ENCODE measurements around the gene FNBP1L.

FNBP1L gene

DNA sequence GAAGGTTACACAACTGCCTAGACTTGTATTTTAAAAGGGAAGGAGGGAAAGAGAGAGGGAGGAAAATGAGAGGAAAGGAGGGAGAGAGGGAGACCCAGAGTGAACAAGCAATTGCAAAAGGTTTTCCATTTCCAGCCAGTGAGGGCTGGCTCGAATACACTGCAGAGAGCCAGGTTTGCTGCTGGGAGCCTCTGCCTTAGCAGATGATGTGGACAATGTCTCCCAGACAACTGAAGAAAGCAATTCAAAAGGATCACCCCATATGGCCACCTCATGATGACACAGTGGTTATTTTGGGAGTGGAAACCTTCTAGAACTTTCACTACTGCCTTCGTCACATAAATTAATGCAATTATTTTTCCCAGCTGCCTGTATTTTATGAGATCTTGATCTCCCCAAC, 147.3 kb downstream of the FNBP1L start:
- Histone ChIP-seq H3K4me1 (ENCODE audit: control insufficient read depth, insufficient read depth, low read length) (peaks cover 13% of the 10 kb centered on the region), H3K27me3 (ENCODE audit: control insufficient read depth, insufficient read depth, low read length) (no peaks in the 10 kb centered on the region), H3K36me3 (ENCODE audit: control insufficient read depth, insufficient read depth, low read length) (no peaks in the 10 kb centered on the region), H3K4me3 (ENCODE audit: low read length) (no peak overlapping the region), H3K27ac (ENCODE audit: low read depth, low read length) (no peak overlapping the region), H3K9ac (ENCODE audit: low read length) (no peak overlapping the region)

DNA sequence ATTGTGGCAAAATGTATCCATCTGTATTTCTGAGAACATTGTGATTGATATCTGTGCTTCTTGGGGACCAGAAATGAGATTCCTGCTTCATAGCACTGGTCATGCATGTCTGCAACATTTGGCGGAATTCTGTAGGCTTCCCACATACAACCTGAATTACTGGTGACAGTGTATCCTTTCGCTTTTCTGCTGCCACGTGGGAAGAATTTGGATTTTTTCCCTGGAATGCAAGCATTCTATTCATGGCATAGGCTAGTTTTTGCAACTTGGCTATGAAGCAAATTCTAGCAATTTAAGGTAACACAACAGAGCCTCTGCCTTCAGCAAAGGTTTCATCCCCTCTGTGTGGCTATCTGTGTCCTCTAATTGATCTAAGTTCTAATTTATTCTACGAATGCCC, 147.8 kb downstream of the FNBP1L start:
- H3K4me3 ChIP-seq (ENCODE audit: low read length) = no peak overlapping the region
- no peak overlapping the region for H3K27ac ChIP-seq (ENCODE audit: low read depth, low read length)
- peaks cover 13% of the 10 kb centered on the region for H3K4me1 ChIP-seq (ENCODE audit: control insufficient read depth, insufficient read depth, low read length)
- no peaks in the 10 kb centered on the region for H3K27me3 ChIP-seq (ENCODE audit: control insufficient read depth, insufficient read depth, low read length)
- no peak overlapping the region for H3K9ac ChIP-seq (ENCODE audit: low read length)
- H3K36me3 ChIP-seq (ENCODE audit: control insufficient read depth, insufficient read depth, low read length) = peaks cover 1% of the 10 kb centered on the region

DNA sequence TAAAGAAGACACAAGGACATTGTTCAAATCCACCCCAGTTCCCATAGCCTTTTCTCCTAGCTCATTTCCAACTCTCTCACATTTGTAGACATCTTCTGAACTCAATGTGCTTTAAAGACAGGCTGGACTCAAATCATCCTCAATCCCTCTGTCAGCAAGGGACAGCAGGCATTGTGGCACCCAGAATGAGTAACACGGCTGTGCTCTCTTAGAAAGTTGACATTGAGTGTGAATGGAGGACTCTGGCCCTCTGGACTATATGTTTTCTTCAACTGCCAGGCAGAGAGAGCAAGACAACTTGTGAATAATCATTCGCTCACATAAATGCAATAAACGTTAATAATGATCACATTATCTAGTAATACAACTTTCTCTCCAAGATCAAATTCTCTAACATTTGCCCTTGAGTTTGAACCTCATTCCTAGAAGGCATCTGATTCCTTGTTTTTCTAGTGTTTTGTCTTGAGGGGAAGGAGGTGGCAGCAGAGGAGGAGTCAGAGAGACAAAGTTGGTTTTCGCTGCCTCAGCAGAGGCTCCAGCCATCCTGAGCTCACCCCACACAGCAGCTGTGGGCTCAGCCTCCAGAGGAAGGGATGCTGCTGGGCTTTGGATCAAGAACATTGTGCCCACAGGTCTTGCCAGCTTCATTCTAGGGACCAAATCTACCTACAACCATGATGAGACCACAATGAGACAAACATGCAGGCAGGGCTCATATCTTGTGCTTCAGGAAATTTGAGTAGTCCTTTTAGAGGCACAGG, 148.6 kb downstream of the FNBP1L start:
- Histone ChIP-seq H3K4me1 (ENCODE audit: control insufficient read depth, insufficient read depth, low read length) (peaks cover 13% of the 10 kb centered on the region), H3K27me3 (ENCODE audit: control insufficient read depth, insufficient read depth, low read length) (no peaks in the 10 kb centered on the region), H3K36me3 (ENCODE audit: control insufficient read depth, insufficient read depth, low read length) (peaks cover 3% of the 10 kb centered on the region), H3K9ac (ENCODE audit: low read length) (no peak overlapping the region), H3K4me3 (ENCODE audit: low read length) (no peak overlapping the region), H3K27ac (ENCODE audit: low read depth, low read length) (no peak overlapping the region)

DNA sequence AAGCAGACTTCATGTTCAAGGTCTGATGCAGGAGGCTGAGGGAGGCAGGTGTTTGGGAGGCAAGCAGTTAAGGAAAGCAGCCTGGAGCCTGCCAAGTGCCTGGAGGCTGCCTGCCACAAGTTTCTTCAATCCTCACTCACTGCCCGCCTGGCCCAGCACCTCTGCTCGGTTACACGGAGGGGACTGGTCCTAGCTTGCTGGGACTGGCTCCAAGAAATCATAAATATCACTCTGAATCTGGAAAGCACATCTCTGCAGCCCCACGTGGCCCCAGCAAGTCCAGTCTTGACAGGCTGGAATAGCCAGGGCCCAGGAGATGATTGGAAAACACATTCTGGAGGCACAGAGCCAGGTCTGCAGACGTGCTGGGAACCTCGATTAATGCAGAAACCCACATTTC, 149.8 kb downstream of the FNBP1L start:
- H3K27ac ChIP-seq (ENCODE audit: low read depth, low read length) = no peak overlapping the region
- no peak overlapping the region for H3K4me3 ChIP-seq (ENCODE audit: low read length)
- H3K4me1 ChIP-seq (ENCODE audit: control insufficient read depth, insufficient read depth, low read length) = peaks cover 13% of the 10 kb centered on the region
- peaks cover 3% of the 10 kb centered on the region for H3K36me3 ChIP-seq (ENCODE audit: control insufficient read depth, insufficient read depth, low read length)
- H3K9ac ChIP-seq (ENCODE audit: low read length) = no peak overlapping the region
- no peaks in the 10 kb centered on the region for H3K27me3 ChIP-seq (ENCODE audit: control insufficient read depth, insufficient read depth, low read length)

DNA sequence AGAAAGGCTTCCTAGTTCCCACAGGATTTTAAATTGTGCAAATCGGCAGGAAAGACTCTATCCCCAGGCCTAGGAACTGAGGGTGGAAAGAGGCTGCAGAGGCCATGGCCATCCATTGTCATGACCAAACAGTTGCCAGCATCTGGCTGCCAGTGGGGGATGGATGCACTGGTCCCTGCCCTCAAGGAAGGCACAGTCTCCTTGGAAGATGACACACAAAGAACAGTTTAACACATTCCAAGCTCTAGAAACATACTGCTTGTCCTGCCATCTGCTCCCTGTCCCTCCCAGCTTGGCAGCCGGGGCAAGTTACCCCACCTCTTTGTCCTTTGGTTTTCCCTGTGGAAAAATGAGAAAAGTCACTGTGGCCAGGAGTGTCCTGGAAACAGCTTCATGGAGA, 150.5 kb downstream of the FNBP1L start:
- H3K9ac ChIP-seq (ENCODE audit: low read length) = no peak overlapping the region
- no peak overlapping the region for H3K27ac ChIP-seq (ENCODE audit: low read depth, low read length)
- peaks cover 13% of the 10 kb centered on the region for H3K4me1 ChIP-seq (ENCODE audit: control insufficient read depth, insufficient read depth, low read length)
- no peaks in the 10 kb centered on the region for H3K27me3 ChIP-seq (ENCODE audit: control insufficient read depth, insufficient read depth, low read length)
- peaks cover 3% of the 10 kb centered on the region for H3K36me3 ChIP-seq (ENCODE audit: control insufficient read depth, insufficient read depth, low read length)
- H3K4me3 ChIP-seq (ENCODE audit: low read length) = no peak overlapping the region

DNA sequence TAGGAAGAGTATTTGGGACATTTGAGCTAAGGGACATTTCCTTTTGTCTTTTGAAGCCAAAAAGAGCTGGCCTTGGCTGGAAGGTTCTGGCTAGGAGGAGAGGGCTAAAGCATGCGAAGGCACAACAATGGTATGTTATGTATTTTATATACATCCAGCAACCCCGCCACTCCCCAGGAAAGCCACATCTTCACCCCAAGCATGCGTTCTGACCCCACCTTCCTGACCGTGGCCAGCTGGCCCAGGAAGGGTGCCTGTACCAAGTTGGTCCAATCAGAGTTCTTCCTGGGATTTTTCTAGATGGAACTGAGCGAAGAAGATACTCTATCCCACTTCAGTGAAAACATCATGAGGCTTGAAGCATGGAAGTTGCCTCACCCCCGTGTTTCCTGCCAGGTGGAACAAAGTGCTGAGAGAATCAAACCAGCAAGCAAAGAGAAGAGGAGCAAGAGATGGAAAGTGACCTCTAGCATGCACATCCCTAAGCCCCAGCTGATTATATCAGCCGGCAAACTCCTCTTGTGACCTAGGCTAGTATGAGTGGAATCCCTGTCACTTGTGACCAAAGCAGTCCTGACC, 151.0 kb downstream of the FNBP1L start:
- no peak overlapping the region for H3K9ac ChIP-seq (ENCODE audit: low read length)
- H3K4me1 ChIP-seq (ENCODE audit: control insufficient read depth, insufficient read depth, low read length) = peaks cover 13% of the 10 kb centered on the region
- no peaks in the 10 kb centered on the region for H3K27me3 ChIP-seq (ENCODE audit: control insufficient read depth, insufficient read depth, low read length)
- H3K36me3 ChIP-seq (ENCODE audit: control insufficient read depth, insufficient read depth, low read length) = peaks cover 3% of the 10 kb centered on the region
- no peak overlapping the region for H3K4me3 ChIP-seq (ENCODE audit: low read length)
- H3K27ac ChIP-seq (ENCODE audit: low read depth, low read length) = no peak overlapping the region

DNA sequence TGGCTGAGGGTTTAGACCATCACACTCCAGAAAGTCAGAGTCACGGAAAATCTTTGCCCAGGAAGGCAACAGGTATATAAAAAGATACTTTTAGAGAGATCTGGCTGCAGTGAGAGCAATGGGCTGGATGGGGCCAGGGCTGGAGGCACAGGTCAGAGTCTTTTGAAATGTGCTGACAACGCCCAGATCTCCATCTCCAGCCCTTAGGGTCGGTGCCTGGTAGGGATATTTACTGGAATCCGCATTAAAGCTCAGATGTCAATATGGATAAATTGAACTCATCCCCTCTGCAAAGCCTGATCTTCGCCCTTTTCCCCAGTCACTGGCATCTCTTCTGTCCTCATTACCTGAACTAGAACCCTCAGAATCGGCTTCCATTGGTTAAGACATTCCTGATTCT, 151.6 kb downstream of the FNBP1L start:
- Histone ChIP-seq H3K9ac (ENCODE audit: low read length) (no peak overlapping the region), H3K27me3 (ENCODE audit: control insufficient read depth, insufficient read depth, low read length) (no peaks in the 10 kb centered on the region), H3K27ac (ENCODE audit: low read depth, low read length) (no peak overlapping the region), H3K4me1 (ENCODE audit: control insufficient read depth, insufficient read depth, low read length) (peaks cover 13% of the 10 kb centered on the region), H3K4me3 (ENCODE audit: low read length) (no peak overlapping the region), H3K36me3 (ENCODE audit: control insufficient read depth, insufficient read depth, low read length) (peaks cover 3% of the 10 kb centered on the region)

DNA sequence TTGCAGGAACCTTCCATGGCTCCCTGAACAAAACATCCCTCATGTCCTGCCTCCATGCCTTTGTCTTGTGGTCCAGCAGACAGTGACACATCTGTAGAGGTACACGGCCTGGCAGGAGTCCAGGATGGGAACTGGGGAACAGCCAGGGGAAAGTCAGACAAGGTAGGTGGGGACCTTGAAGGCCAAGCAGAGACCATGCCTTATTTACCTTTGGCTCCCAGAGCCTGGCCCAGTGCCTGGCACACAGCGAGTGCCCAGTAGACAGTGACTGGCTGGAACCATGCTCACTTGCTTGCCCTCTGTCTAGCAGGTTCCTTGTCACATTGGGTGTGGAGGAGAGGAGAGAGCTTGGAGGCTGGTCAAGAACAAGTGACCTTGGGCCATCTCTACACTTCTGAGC, 152.7 kb downstream of the FNBP1L start:
- Histone ChIP-seq H3K4me1 (ENCODE audit: control insufficient read depth, insufficient read depth, low read length) (peaks cover 11% of the 10 kb centered on the region), H3K4me3 (ENCODE audit: low read length) (no peak overlapping the region), H3K27ac (ENCODE audit: low read depth, low read length) (no peak overlapping the region), H3K36me3 (ENCODE audit: control insufficient read depth, insufficient read depth, low read length) (peaks cover 3% of the 10 kb centered on the region), H3K27me3 (ENCODE audit: control insufficient read depth, insufficient read depth, low read length) (no peaks in the 10 kb centered on the region), H3K9ac (ENCODE audit: low read length) (no peak overlapping the region)

DNA sequence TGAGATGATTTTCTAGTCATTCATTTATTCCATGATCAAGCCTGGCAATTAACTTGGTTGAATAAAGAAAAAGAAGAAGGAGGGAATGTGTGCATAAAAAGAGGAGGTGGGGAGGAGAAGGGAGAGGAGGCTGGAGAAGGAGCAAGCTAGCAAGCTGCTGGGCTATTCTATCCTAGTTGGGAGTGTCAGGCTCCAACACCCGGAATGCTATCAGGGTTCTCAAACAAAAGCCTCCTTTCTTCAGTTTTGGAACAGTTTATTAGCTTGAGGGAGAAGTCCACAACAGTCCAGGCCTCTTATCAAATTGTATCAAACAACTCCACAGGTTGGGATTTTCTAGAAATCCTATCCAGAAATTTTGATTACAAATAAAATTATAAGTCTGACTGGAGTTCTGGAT, 153.8 kb downstream of the FNBP1L start:
- Histone ChIP-seq H3K27ac (ENCODE audit: low read depth, low read length) (no peak overlapping the region), H3K27me3 (ENCODE audit: control insufficient read depth, insufficient read depth, low read length) (no peaks in the 10 kb centered on the region)

DNA sequence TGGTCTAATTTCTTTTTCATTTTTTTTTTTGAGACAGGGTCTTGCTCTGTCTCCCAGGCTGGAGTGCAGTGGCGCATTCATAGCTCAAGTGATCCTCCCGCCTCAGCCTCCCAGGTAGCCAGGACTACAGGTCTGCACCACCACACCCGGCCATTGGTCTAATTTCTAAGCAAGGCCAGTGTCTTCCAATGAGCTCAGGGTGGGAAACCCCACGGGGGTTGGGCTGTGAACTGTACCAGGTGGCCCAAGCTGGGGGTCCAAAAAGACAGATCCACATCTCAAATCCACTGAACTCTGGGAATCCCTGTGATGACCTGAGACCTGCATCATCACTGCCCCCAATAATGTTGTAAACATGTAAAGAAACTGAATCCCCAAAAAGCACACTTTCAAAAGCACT, 154.2 kb downstream of the FNBP1L start:
- H3K9ac ChIP-seq (ENCODE audit: low read length) = no peak overlapping the region
- H3K4me3 ChIP-seq (ENCODE audit: low read length) = no peak overlapping the region
- peaks cover 10% of the 10 kb centered on the region for H3K4me1 ChIP-seq (ENCODE audit: control insufficient read depth, insufficient read depth, low read length)
- H3K27ac ChIP-seq (ENCODE audit: low read depth, low read length) = no peak overlapping the region
- no peaks in the 10 kb centered on the region for H3K27me3 ChIP-seq (ENCODE audit: control insufficient read depth, insufficient read depth, low read length)
- peaks cover 3% of the 10 kb centered on the region for H3K36me3 ChIP-seq (ENCODE audit: control insufficient read depth, insufficient read depth, low read length)

More for the DNA sequence above, 153.8 kb downstream of the FNBP1L start:
- no peak overlapping the region for H3K4me3 ChIP-seq (ENCODE audit: low read length)
- H3K4me1 ChIP-seq (ENCODE audit: control insufficient read depth, insufficient read depth, low read length) = peaks cover 10% of the 10 kb centered on the region
- H3K36me3 ChIP-seq (ENCODE audit: control insufficient read depth, insufficient read depth, low read length) = peaks cover 3% of the 10 kb centered on the region
- no peak overlapping the region for H3K9ac ChIP-seq (ENCODE audit: low read length)

DNA sequence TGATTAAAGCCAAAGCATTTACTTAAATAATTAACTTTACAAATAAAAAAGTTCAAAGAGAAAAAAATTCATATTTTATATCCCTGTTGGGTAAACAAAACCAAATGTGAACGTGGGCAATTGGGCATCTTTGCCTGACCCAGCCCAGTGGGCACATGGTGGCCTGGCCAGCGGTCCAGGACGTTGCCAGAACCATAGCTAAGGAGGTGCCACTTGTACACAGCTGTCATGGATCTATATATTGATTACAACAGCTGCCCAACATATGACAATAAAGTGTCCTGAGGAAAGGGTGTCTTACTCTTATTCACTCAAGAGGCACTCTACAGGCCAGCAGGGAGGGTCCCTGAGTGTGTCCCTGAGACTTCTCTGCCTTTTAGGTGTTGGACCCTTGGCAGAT, 155.2 kb downstream of the FNBP1L start:
- Histone ChIP-seq H3K4me1 (ENCODE audit: control insufficient read depth, insufficient read depth, low read length) (peaks cover 2% of the 10 kb centered on the region), H3K27me3 (ENCODE audit: control insufficient read depth, insufficient read depth, low read length) (no peaks in the 10 kb centered on the region), H3K9ac (ENCODE audit: low read length) (no peak overlapping the region), H3K27ac (ENCODE audit: low read depth, low read length) (no peak overlapping the region), H3K4me3 (ENCODE audit: low read length) (no peak overlapping the region), H3K36me3 (ENCODE audit: control insufficient read depth, insufficient read depth, low read length) (peaks cover 3% of the 10 kb centered on the region)

DNA sequence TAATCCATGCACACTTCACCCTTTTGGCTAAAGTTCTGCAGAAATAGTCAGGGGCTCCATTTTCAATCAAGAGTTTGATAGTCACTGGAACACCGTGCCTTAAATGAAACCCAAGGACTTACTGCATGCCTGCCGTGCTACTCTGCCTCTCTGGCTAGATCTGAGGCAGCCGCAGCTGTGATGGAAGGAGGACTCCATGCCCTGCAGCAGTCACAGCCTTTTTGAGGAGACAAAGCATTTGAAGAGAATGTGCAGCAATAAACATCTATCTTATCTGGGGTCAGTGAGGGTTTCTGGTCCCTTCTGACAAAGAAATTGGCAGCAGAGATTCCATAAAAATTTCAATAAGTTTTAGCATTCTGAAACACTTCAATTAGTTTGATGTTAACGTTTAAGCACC, 155.7 kb downstream of the FNBP1L start:
- no peak overlapping the region for H3K27ac ChIP-seq (ENCODE audit: low read depth, low read length)
- peaks cover 2% of the 10 kb centered on the region for H3K4me1 ChIP-seq (ENCODE audit: control insufficient read depth, insufficient read depth, low read length)
- no peaks in the 10 kb centered on the region for H3K27me3 ChIP-seq (ENCODE audit: control insufficient read depth, insufficient read depth, low read length)
- no peak overlapping the region for H3K4me3 ChIP-seq (ENCODE audit: low read length)
- H3K9ac ChIP-seq (ENCODE audit: low read length) = no peak overlapping the region
- H3K36me3 ChIP-seq (ENCODE audit: control insufficient read depth, insufficient read depth, low read length) = peaks cover 3% of the 10 kb centered on the region
